Neuronal stem cell (in vitro differentiated cells): ENCODE measurements around the gene BDNF.
"Not testable (repeated sequence)": the region's sequence is repeated elsewhere in the genome, so short reads cannot be mapped to it uniquely, and the experiment has no call there.

Experiments used
- DNase-seq: peaks from one replicate; pipeline ENCODE4 v3.0.0-alpha.2; 2013; ENCODE audit warnings: low spot score
- H2AFZ ChIP-seq: one replicate; pipeline ENCODE4 v1.6.1; 2013; ENCODE audit warnings: mild to moderate bottlenecking, low read length, inconsistent platforms
- H2AK5ac ChIP-seq: 2 replicates; pipeline ENCODE4 v1.6.1; 2013; ENCODE audit warnings: low read depth, mild to moderate bottlenecking, inconsistent platforms, low read length, moderate library complexity, mixed read lengths
- H2BK120ac ChIP-seq: 2 replicates; pipeline ENCODE4 v1.6.1; 2013; ENCODE audit warnings: low read depth, mild to moderate bottlenecking, inconsistent platforms, low read length, moderate library complexity, mixed read lengths
- H2BK12ac ChIP-seq: one replicate; pipeline ENCODE4 v1.6.1; 2013; ENCODE audit warnings: low read length, inconsistent platforms
- H2BK15ac ChIP-seq: 2 replicates; pipeline ENCODE4 v1.6.1; 2013; ENCODE audit warnings: mild to moderate bottlenecking, low read length, inconsistent platforms, mixed read lengths
- H2BK5ac ChIP-seq: one replicate; pipeline ENCODE4 v1.6.1; 2013; ENCODE audit warnings: inconsistent platforms, mild to moderate bottlenecking, low read length, moderate library complexity
- H3K14ac ChIP-seq: one replicate; pipeline ENCODE4 v1.6.1; 2013; ENCODE audit warnings: low read length, inconsistent platforms
- H3K18ac ChIP-seq: 2 replicates; pipeline ENCODE4 v1.6.1; 2013; ENCODE audit warnings: low read length, inconsistent platforms
- H3K23ac ChIP-seq: 2 replicates; pipeline ENCODE4 v1.6.1; 2013; ENCODE audit warnings: low read depth, mild to moderate bottlenecking, mixed read lengths, low read length, inconsistent platforms; ENCODE audit not compliant: poor library complexity
- H3K27ac ChIP-seq: replicated peaks from 3 replicates; pipeline ENCODE4 v1.5.1; 2013; ENCODE audit warnings: low read length, inconsistent platforms
- H3K27me3 ChIP-seq, 3 experiments: 2 replicates each; pipeline ENCODE4 v1.6.1; 2013; ENCODE audit warnings: low read length in 3 of 3, mild to moderate bottlenecking in 2 of 3, inconsistent platforms in 1 of 3, low read depth in 1 of 3, mixed read lengths in 1 of 3, moderate library complexity in 1 of 3; ENCODE audit not compliant: control insufficient read depth in 3 of 3, insufficient read depth in 3 of 3
- H3K36me3 ChIP-seq, 2 donors: replicated peaks in 1 of 2; 2 replicates each; pipeline ENCODE4 v1.6.1; 2013; ENCODE audit warnings: low read length in 2 of 2; ENCODE audit not compliant: control insufficient read depth in 2 of 2, insufficient read depth in 2 of 2
- H3K4ac ChIP-seq: 2 replicates; pipeline ENCODE4 v1.6.1; 2013; ENCODE audit warnings: inconsistent platforms, mild to moderate bottlenecking, low read length, moderate library complexity
- H3K4me1 ChIP-seq, 2 donors: 1 replicate in 1 of 2; 2 replicates in 1 of 2; pipeline ENCODE4 v1.6.1; 2013; ENCODE audit warnings: low read length in 2 of 2, low read depth in 1 of 2; ENCODE audit not compliant: control insufficient read depth in 2 of 2, insufficient read depth in 1 of 2
- H3K4me2 ChIP-seq: one replicate; pipeline ENCODE4 v1.6.1; 2013; ENCODE audit warnings: mild to moderate bottlenecking, low read length, inconsistent platforms; ENCODE audit not compliant: insufficient read depth, poor library complexity, severe bottlenecking
- H3K4me3 ChIP-seq, 2 donors: 2 replicates each; pipeline ENCODE4 v1.5.1; 2013; ENCODE audit warnings: low read length in 2 of 2, mild to moderate bottlenecking in 2 of 2, inconsistent platforms in 1 of 2, moderate library complexity in 1 of 2
- H3K79me1 ChIP-seq: one replicate; pipeline ENCODE4 v1.6.1; 2013; ENCODE audit warnings: low read depth, mild to moderate bottlenecking, inconsistent platforms, low read length, moderate library complexity
- H3K9ac ChIP-seq: one replicate; pipeline ENCODE4 v1.6.1; 2013; ENCODE audit warnings: mild to moderate bottlenecking, low read depth, low read length, inconsistent platforms; ENCODE audit not compliant: poor library complexity
- H3K9me3 ChIP-seq, 2 donors: replicated peaks in 1 of 2; 2 replicates each; pipeline versions ENCODE3 to v1.6.1; 2013; ENCODE audit warnings: low read length in 2 of 2, mild to moderate bottlenecking in 2 of 2, inconsistent platforms in 1 of 2, low read depth in 1 of 2, mixed read lengths in 1 of 2, moderate library complexity in 1 of 2; ENCODE audit not compliant: control insufficient read depth in 2 of 2, insufficient read depth in 1 of 2
- H4K8ac ChIP-seq: one replicate; pipeline ENCODE4 v1.6.1; 2013; ENCODE audit warnings: low read depth, mild to moderate bottlenecking, inconsistent platforms, low read length, moderate library complexity
- H4K91ac ChIP-seq: one replicate; pipeline ENCODE4 v1.6.1; 2013; ENCODE audit warnings: low read length, low read depth, mild to moderate bottlenecking, inconsistent platforms; ENCODE audit not compliant: poor library complexity
- WGBS, 2 donors: extraction: QIAGEN DNeasy Blood & Tissue Kit; methylation state at CpG; one replicate each; pipeline ENCODE4 v1.1.7; 2013; ENCODE audit warnings: missing lambda C conversion rate in 2 of 2, mixed read lengths in 1 of 2; ENCODE audit not compliant: insufficient read length in 2 of 2, insufficient replicate concordance in 1 of 2; ENCODE audit errors: extremely low coverage in 2 of 2; 5-methylcytosine and 5-hydroxymethylcytosine counted together

Gene BDNF

GRCh38 chr11:27665508-27666101 is 34.6 kb downstream of the BDNF start:
- H3K4ac ChIP-seq, H3K23ac ChIP-seq, H2AK5ac ChIP-seq: not testable (repeated sequence)

DNA sequence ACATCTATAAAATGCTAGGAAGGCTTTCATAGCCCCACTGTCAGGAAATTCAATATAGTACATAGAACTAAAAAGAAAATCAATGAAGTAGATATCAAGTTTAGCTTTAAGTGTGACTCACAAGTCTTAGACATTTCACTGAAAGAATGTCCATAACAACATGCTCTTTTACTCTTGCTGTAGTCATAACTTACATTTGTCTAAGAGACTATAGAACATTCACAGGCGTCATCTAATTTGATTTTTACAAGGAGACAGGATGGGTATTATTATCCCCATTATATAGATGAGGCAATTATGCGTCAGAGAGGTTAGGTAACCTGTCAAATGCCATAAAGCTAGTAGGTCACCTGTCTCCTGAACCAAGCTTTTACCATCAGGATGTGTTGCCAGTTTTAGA is 36.9 kb downstream of the BDNF start:
- H3K23ac ChIP-seq: no peak overlapping the region
- H3K9ac ChIP-seq: no peak overlapping the region
- H3K4ac ChIP-seq: no peak overlapping the region
- H3K4me3 ChIP-seq: no peak overlapping the region
- H3K79me1 ChIP-seq: no peaks in the 10 kb centered on the region
- peaks cover 0 to under 1% of the 10 kb centered on the region in 2 donors for H3K36me3 ChIP-seq
- no peak overlapping the region for H2AK5ac ChIP-seq
- H3K27me3 ChIP-seq: no peaks in the 10 kb centered on the region
- no peak overlapping the region for H3K27ac ChIP-seq
- H2AFZ ChIP-seq: no peak overlapping the region
- H3K9me3 ChIP-seq: peaks cover 0 to 2% of the 10 kb centered on the region in 2 donors
- no peak overlapping the region for H2BK15ac ChIP-seq
- no peak overlapping the region for H4K8ac ChIP-seq
- no peak overlapping the region for H3K4me2 ChIP-seq
- no peak overlapping the region for H4K91ac ChIP-seq
- no peak overlapping the region for H3K14ac ChIP-seq
- WGBS, 2 donors: no CpG with 5 or more reads among the region's 2 CpGs
- H2BK120ac ChIP-seq: no peak overlapping the region
- H3K18ac ChIP-seq: no peak overlapping the region
- no peak for DNase-seq
- no peak overlapping the region for H2BK12ac ChIP-seq
- H2BK5ac ChIP-seq: no peak overlapping the region
- no peaks in the 10 kb centered on the region for H3K4me1 ChIP-seq

More at GRCh38 chr11:27665508-27666101, 34.6 kb downstream of the BDNF start:
- no CpG with 5 or more reads among the region's 11 CpGs for WGBS, 2 donors
- H2BK12ac ChIP-seq, H3K4me3 ChIP-seq, H4K91ac ChIP-seq, H3K4me1 ChIP-seq, H3K36me3 ChIP-seq, H2BK120ac ChIP-seq, H3K9ac ChIP-seq, H3K27me3 ChIP-seq, H3K27ac ChIP-seq, H3K9me3 ChIP-seq, H3K4me2 ChIP-seq, H3K18ac ChIP-seq, DNase-seq, H2BK5ac ChIP-seq, H3K79me1 ChIP-seq, H4K8ac ChIP-seq, H3K14ac ChIP-seq, H2BK15ac ChIP-seq: not testable (repeated sequence)
- H2AFZ ChIP-seq: peak overlapping the region; percentile 68

GRCh38 chr11:27660171-27660570 is 40.1 kb downstream of the BDNF start:
- no peak overlapping the region for H4K8ac ChIP-seq
- no peak overlapping the region for H2AK5ac ChIP-seq
- no peak overlapping the region for H4K91ac ChIP-seq
- no peak overlapping the region for H3K4me3 ChIP-seq
- H3K18ac ChIP-seq: no peak overlapping the region
- H2AFZ ChIP-seq: no peak overlapping the region
- H3K9me3 ChIP-seq: peaks cover 0 to 2% of the 10 kb centered on the region in 2 donors
- no peak overlapping the region for H2BK120ac ChIP-seq
- H3K4ac ChIP-seq: no peak overlapping the region
- no peaks in the 10 kb centered on the region for H3K27me3 ChIP-seq
- no peak overlapping the region for H3K4me2 ChIP-seq
- H3K27ac ChIP-seq: no peak overlapping the region
- no peaks in the 10 kb centered on the region for H3K79me1 ChIP-seq
- H2BK12ac ChIP-seq: no peak overlapping the region
- no peak overlapping the region for H3K9ac ChIP-seq
- H3K36me3 ChIP-seq: peaks cover 0 to 3% of the 10 kb centered on the region in 2 donors
- no CpG with 5 or more reads among the region's 3 CpGs for WGBS, 2 donors
- H3K4me1 ChIP-seq: no peaks in the 10 kb centered on the region
- H2BK15ac ChIP-seq: no peak overlapping the region
- DNase-seq: no peak
- H2BK5ac ChIP-seq: no peak overlapping the region
- no peak overlapping the region for H3K23ac ChIP-seq
- H3K14ac ChIP-seq: no peak overlapping the region

DNA sequence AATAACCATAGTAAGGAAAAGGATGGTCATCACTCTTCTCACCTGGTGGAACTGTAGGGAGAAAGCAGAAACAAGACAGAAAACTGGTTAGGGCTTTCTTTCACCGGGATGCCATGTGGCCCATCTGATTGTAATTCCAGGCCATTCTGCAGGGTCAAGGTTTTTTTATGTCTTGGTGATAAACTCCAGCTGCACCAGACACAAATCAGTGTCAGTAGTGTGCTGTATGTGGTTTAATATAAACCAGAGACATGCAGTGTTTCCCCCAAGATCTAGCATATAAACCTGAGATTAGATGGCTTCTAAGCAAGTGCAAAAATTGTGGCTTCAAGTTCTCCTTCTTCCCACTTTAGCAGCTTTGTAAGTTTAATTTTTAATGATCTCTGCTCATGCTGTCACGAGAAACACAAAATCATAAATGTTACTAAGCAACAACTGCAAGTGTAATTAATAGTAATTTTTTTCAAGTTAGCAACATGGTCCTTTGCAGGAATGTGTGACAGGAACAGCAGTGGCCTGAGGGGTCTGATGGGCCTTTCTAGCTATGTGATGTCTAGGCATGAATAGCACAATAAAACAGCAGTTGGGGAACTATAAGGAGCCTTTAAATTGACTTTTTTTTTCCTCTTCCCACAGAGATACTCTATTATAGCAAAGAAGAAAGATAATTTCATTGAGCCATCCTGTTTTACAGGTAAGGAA is 41.6 kb downstream of the BDNF start:
- H3K14ac ChIP-seq: no peak overlapping the region
- H4K91ac ChIP-seq: no peak overlapping the region
- no peaks in the 10 kb centered on the region for H3K79me1 ChIP-seq
- H2BK120ac ChIP-seq: no peak overlapping the region
- no CpG with 5 or more reads among the region's 2 CpGs for WGBS, 2 donors
- H4K8ac ChIP-seq: no peak overlapping the region
- H3K27ac ChIP-seq: no peak overlapping the region
- H2AK5ac ChIP-seq: no peak overlapping the region
- no peak overlapping the region for H2BK5ac ChIP-seq
- H3K4me1 ChIP-seq: peaks cover 0 to 5% of the 10 kb centered on the region in 2 donors
- H2AFZ ChIP-seq: no peak overlapping the region
- no peaks in the 10 kb centered on the region for H3K9me3 ChIP-seq
- H3K9ac ChIP-seq: no peak overlapping the region
- no peak overlapping the region for H3K4ac ChIP-seq
- no peak overlapping the region for H2BK15ac ChIP-seq
- H3K4me3 ChIP-seq: no peak overlapping the region
- no peak overlapping the region for H3K18ac ChIP-seq
- no peak overlapping the region for H2BK12ac ChIP-seq
- H3K27me3 ChIP-seq: no peaks in the 10 kb centered on the region
- no peak for DNase-seq
- peaks cover 0 to 3% of the 10 kb centered on the region in 2 donors for H3K36me3 ChIP-seq
- H3K4me2 ChIP-seq: no peak overlapping the region
- no peak overlapping the region for H3K23ac ChIP-seq
